Activated CD8-positive, alpha-beta T cell treated with anti-CD3 and anti-CD28 coated beads for 36 hours (primary cell): Measurements from ENCODE around the gene ABCA8. TPM values are rescaled to one million over a fixed set of nuclear protein-coding genes. Genes with fewer than 3 reads are reported as not detected.
"Not testable (repeated sequence)": the region's sequence is repeated elsewhere in the genome, so short reads cannot be mapped to it uniquely, and the experiment has no call there.

ENCODE experiments used
- ATAC-seq: fragments of 200-7000 bp; cut with Tn5 transposase; one replicate; pipeline ENCODE4 v1.10.0; 2021; ENCODE audit warnings: mild to moderate bottlenecking, moderate library complexity
- CTCF ChIA-PET: fragments of 350-600 bp; sonication (Branson Sonifier 250); formaldehyde crosslinking; loops from one replicate; lab custom pipeline; 2021; ENCODE audit warnings: antibody characterized with exemption; lab: Charles Lee
- POLR2A ChIA-PET: fragments of 350-600 bp; sonication (Branson Sonifier 250); formaldehyde crosslinking; loops from one replicate; lab custom pipeline; 2021; ENCODE audit warnings: antibody characterized with exemption; lab: Charles Lee
- DNase-seq: peaks from one replicate; pipeline ENCODE4 v3.0.0-alpha.2; 2020
- H3K27ac Mint-ChIP-seq: one replicate; pipeline ENCODE4 v1.8.0; 2021; ENCODE audit warnings: mild to moderate bottlenecking, mixed read lengths
- H3K27me3 Mint-ChIP-seq: one replicate; pipeline ENCODE4 v1.8.0; 2021; ENCODE audit warnings: mixed read lengths
- H3K36me3 Mint-ChIP-seq: one replicate; pipeline ENCODE4 v1.8.0; 2021; ENCODE audit warnings: low read depth, mixed read lengths
- H3K4me1 Mint-ChIP-seq: one replicate; pipeline ENCODE4 v1.8.0; 2021; ENCODE audit warnings: low read depth, mixed read lengths
- H3K4me3 Mint-ChIP-seq: one replicate; pipeline ENCODE4 v1.8.0; 2021; ENCODE audit warnings: mild to moderate bottlenecking, moderate library complexity, mixed read lengths
- H3K9me3 Mint-ChIP-seq: one replicate; pipeline ENCODE4 v1.8.0; 2021; ENCODE audit warnings: mixed read lengths
- intact Hi-C: fragments of 100-400 bp; cut with micrococcal nuclease; formaldehyde crosslinking; loops from one replicate; pipeline ENCODE4 v1.10.0; 2022
- total RNA-seq, 2 experiments: library from RNA; stranded (reverse); gene quantifications; one replicate each; pipeline ENCODE4 v1.2.3, GENCODE V29; 2021
- TF ChIP-seq, protein P1 (sequence below): fragments of 200-600 bp; IDR thresholded peaks from one replicate; pipeline ENCODE4 v1.8.0; 2022; ENCODE audit warnings: antibody characterized with exemption, mild to moderate bottlenecking

The ABCA8 gene
- total RNA-seq, 2 experiments from 2014 or later: not detected

DNA sequence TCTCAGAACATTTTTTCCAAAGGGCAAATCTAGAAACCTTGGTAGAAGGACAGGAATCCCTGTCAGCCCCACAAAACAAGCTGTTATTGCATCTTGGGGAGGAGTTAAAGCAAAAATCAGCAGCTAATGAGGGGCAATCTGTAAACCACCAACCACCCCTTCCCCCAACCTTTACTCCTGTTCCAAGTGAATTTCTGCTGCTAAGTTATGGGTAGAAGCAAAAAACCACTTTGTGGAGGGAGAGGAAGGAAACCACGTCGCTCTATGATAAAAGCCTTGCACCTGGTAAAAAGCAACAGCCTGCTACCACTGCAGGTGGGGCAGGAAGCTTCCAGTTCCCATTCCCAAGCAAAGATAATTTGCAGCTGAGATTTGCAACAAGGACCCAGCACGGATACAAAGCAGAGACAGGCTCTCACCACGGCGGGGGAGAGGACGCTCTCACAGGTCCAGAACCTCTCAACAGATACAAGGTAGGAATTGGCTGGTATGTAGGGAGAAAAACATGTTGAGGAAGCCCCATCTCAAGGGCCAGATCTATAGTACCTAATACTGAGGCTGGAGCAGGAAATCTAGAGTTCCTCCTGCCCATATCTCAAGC is 10.7 kb downstream of the ABCA8 start:
- no peak overlapping the region for H3K4me3 Mint-ChIP-seq
- TF ChIP-seq, protein P1, sequence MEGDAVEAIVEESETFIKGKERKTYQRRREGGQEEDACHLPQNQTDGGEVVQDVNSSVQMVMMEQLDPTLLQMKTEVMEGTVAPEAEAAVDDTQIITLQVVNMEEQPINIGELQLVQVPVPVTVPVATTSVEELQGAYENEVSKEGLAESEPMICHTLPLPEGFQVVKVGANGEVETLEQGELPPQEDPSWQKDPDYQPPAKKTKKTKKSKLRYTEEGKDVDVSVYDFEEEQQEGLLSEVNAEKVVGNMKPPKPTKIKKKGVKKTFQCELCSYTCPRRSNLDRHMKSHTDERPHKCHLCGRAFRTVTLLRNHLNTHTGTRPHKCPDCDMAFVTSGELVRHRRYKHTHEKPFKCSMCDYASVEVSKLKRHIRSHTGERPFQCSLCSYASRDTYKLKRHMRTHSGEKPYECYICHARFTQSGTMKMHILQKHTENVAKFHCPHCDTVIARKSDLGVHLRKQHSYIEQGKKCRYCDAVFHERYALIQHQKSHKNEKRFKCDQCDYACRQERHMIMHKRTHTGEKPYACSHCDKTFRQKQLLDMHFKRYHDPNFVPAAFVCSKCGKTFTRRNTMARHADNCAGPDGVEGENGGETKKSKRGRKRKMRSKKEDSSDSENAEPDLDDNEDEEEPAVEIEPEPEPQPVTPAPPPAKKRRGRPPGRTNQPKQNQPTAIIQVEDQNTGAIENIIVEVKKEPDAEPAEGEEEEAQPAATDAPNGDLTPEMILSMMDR: no peak
- DNase-seq: no peak
- H3K27me3 Mint-ChIP-seq: no peaks in the 10 kb centered on the region
- intact Hi-C loops: no loop called here
- H3K27ac Mint-ChIP-seq: no peak overlapping the region
- no peaks in the 10 kb centered on the region for H3K36me3 Mint-ChIP-seq
- no peak for ATAC-seq
- H3K9me3 Mint-ChIP-seq: no peaks in the 10 kb centered on the region
- no peaks in the 10 kb centered on the region for H3K4me1 Mint-ChIP-seq
- POLR2A ChIA-PET: no interaction called here
- CTCF ChIA-PET: no interaction called here

DNA sequence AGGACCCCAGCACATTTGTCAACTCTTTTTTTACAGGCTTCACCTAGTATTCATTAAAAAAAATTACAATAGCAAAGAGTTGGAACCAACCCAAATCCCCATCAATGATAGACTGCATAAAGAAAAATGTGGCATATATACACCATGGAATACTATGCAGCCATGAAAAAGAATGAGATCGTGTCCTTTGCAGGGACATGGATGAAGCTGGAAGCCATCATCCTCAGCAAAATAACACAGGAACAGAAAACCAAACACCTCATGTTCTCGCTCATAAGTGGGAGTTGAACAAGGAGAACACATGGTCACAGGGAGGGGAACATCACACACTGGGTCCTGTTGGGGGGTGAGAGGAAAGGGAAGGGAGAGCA is 11.4 kb downstream of the ABCA8 start:
- ATAC-seq, CTCF ChIA-PET, H3K4me3 Mint-ChIP-seq, POLR2A ChIA-PET, H3K36me3 Mint-ChIP-seq, H3K27me3 Mint-ChIP-seq, H3K9me3 Mint-ChIP-seq, H3K4me1 Mint-ChIP-seq, DNase-seq, H3K27ac Mint-ChIP-seq, intact Hi-C loops: not testable (repeated sequence)

DNA sequence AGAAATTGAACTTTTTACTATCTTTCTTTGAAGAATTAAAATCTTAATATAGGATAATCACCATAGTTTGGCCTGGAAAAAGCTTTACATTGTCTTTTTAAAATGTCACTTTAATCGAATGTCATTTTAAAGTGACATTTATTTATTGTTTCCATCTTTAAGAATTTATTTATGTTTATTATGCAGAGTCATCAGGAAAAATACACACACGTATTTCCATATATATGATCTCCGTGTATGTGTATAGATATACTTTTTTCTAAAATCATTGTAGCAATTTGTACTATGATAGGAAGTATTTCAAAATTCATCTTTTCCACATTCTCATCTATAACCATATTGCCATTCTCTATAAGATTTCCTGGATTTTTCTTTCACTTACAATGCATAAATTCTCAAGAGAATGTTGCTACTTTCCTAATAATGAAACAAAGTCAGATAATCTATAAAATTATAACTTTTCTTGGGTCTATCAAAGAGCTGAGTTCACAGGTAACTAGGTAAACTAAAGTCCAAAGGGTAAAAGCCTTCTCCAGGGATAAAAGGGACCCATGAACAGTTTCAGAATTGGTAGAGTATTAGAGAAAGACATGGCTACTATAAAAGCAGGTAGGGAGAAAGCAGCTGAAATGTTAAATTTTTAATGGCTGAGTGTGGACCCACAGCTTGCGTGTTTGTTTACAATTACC is 11.9 kb downstream of the ABCA8 start:
- no peaks in the 10 kb centered on the region for H3K36me3 Mint-ChIP-seq
- no peak overlapping the region for H3K4me3 Mint-ChIP-seq
- no peaks in the 10 kb centered on the region for H3K9me3 Mint-ChIP-seq
- DNase-seq (no peak), ATAC-seq (no peak)
- CTCF ChIA-PET: interaction anchor here (1.3 kb wide), 1 partner anchor 171 kb away, joined by 3 read pairs; no protein-coding TSS in a partner anchor
- POLR2A ChIA-PET: no interaction called here
- H3K27me3 Mint-ChIP-seq: peaks cover 1% of the 10 kb centered on the region
- no peak overlapping the region for H3K27ac Mint-ChIP-seq
- intact Hi-C loops: no loop called here
- TF ChIP-seq, protein P1: no peak
- H3K4me1 Mint-ChIP-seq: no peaks in the 10 kb centered on the region

DNA sequence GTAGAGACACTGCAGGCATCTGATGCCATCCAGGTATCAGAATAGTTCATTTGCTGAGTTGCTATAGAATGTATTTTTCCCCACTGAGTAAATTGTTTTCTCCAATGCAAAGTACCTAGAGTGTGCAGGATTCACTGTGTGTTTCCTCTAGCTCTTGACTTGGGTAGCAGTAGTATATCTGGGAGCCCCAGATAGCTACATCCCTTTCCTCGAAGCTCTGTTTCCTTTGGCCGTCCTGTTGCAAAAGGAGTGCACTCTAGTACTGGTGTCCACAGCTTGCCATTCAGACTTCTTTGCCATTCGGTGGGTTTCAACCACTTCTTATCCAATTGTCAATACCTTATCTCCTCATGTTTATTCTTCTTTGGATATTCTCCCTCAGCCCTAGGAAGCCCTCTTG is 12.8 kb downstream of the ABCA8 start:
- H3K4me1 Mint-ChIP-seq: no peaks in the 10 kb centered on the region
- H3K27ac Mint-ChIP-seq: no peak overlapping the region
- no peaks in the 10 kb centered on the region for H3K9me3 Mint-ChIP-seq
- no peaks in the 10 kb centered on the region for H3K36me3 Mint-ChIP-seq
- ATAC-seq (no peak), DNase-seq (no peak)
- no peak overlapping the region for H3K4me3 Mint-ChIP-seq
- ChIA-PET POLR2A (no interaction called here), CTCF (interaction anchor here (1.3 kb wide), 1 partner anchor 170 kb away, joined by 3 read pairs; no protein-coding TSS in a partner anchor)
- peaks cover 1% of the 10 kb centered on the region for H3K27me3 Mint-ChIP-seq
- TF ChIP-seq, protein P1: no peak
- intact Hi-C loops: no loop called here

DNA sequence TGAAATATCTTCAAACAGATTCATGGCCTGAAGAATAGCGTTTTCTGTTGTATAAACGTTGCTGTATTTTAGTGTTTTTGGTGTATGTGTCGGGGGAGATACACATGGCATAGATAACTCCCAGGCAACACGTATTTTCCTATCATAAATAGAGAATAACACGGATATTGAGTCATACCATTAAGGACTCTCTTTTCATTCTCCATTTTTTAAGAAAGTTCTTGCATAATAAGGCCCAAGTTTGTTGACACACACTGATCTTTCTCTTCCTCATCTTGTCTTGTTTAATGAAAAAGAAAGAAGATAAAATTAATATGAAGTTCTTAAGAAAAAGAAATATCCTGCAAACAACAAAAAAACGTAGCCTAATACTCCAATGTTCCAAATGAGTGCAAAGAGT is 13.4 kb downstream of the ABCA8 start:
- TF ChIP-seq, protein P1: no peak
- ATAC-seq (no peak), DNase-seq (no peak)
- H3K4me3 Mint-ChIP-seq: no peak overlapping the region
- peaks cover 1% of the 10 kb centered on the region for H3K27me3 Mint-ChIP-seq
- ChIA-PET POLR2A (no interaction called here), CTCF (interaction anchor here (1.3 kb wide), 1 partner anchor 170 kb away, joined by 3 read pairs; no protein-coding TSS in a partner anchor)
- H3K36me3 Mint-ChIP-seq: no peaks in the 10 kb centered on the region
- intact Hi-C loops: no loop called here
- H3K9me3 Mint-ChIP-seq: no peaks in the 10 kb centered on the region
- no peak overlapping the region for H3K27ac Mint-ChIP-seq
- no peaks in the 10 kb centered on the region for H3K4me1 Mint-ChIP-seq
